ENCODE measurements around the gene CD101. TPM values are rescaled to one million over a fixed set of nuclear protein-coding genes. Genes with fewer than 3 reads are reported as not detected.

The CD101 gene
- total RNA-seq, 2 donors from 2014 or later: 0.97 to 1.4 TPM

GRCh38 chr1:117059334-117059677, 57.7 kb downstream of the CD101 start:
- H3K36me3 Mint-ChIP-seq (ENCODE audit: low read depth): peaks cover 14% of the 10 kb centered on the region
- TF ChIP-seq, protein P1, sequence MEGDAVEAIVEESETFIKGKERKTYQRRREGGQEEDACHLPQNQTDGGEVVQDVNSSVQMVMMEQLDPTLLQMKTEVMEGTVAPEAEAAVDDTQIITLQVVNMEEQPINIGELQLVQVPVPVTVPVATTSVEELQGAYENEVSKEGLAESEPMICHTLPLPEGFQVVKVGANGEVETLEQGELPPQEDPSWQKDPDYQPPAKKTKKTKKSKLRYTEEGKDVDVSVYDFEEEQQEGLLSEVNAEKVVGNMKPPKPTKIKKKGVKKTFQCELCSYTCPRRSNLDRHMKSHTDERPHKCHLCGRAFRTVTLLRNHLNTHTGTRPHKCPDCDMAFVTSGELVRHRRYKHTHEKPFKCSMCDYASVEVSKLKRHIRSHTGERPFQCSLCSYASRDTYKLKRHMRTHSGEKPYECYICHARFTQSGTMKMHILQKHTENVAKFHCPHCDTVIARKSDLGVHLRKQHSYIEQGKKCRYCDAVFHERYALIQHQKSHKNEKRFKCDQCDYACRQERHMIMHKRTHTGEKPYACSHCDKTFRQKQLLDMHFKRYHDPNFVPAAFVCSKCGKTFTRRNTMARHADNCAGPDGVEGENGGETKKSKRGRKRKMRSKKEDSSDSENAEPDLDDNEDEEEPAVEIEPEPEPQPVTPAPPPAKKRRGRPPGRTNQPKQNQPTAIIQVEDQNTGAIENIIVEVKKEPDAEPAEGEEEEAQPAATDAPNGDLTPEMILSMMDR (conservative IDR thresholded peaks at IDR 0.05): no peak
- no peak overlapping the region for H3K27ac Mint-ChIP-seq
- peaks cover 20% of the 10 kb centered on the region for H3K36me3 ChIP-seq (ENCODE audit: control insufficient read depth, insufficient read depth, low read length)
- no peaks in the 10 kb centered on the region for H3K27me3 ChIP-seq (ENCODE audit: control insufficient read depth, insufficient read depth, low read length, poor library complexity, severe bottlenecking)
- WGBS, 2 experiments (ENCODE audit: insufficient coverage in 1 of 2, insufficient read length in 1 of 2): 0 to 1% methylated on average over 4 to 18 of the region's 18 CpGs
- peak overlapping the region; percentile 93 for H3K4me3 ChIP-seq (ENCODE audit: low read length)
- peak overlapping the region; percentile 89 for H3K27ac ChIP-seq (ENCODE audit: low read depth, low read length)
- H3K9ac ChIP-seq (ENCODE audit: extremely low read depth, low read length, poor library complexity, severe bottlenecking): peak overlapping the region; percentile 90
- no peaks in the 10 kb centered on the region for H3K27me3 Mint-ChIP-seq (ENCODE audit: insufficient read depth)
- H3K4me1 ChIP-seq (ENCODE audit: control insufficient read depth, insufficient read depth, low read length): no peaks in the 10 kb centered on the region
- no peaks in the 10 kb centered on the region for H3K9me3 Mint-ChIP-seq
- DNase-seq: no peak
- no peaks in the 10 kb centered on the region for H3K9me3 ChIP-seq (ENCODE audit: control insufficient read depth, low read length)
- no peak overlapping the region for H3K4me3 Mint-ChIP-seq
- H3K4me1 Mint-ChIP-seq: peaks cover 13% of the 10 kb centered on the region

- WGBS, 2 experiments (ENCODE audit: insufficient coverage in 1 of 2, insufficient read length in 1 of 2): 0% methylated on average over 24 to 48 of the region's 48 CpGs
- Mint-ChIP-seq H3K4me1 (peaks cover 13% of the 10 kb centered on the region), H3K27me3 (ENCODE audit: insufficient read depth) (no peaks in the 10 kb centered on the region), H3K9me3 (no peaks in the 10 kb centered on the region), H3K4me3 (no peak within 1 kb of the TSS), H3K27ac (no peak within 1 kb of the TSS), H3K36me3 (ENCODE audit: low read depth) (peaks cover 17% of the 10 kb centered on the region)
- TF ChIP-seq, protein P1 (conservative IDR thresholded peaks at IDR 0.05): peak; percentile 54
- Histone ChIP-seq H3K9ac (ENCODE audit: extremely low read depth, low read length, poor library complexity, severe bottlenecking) (peak within 1 kb of the TSS; percentile 90), H3K36me3 (ENCODE audit: control insufficient read depth, insufficient read depth, low read length) (peaks cover 22% of the 10 kb centered on the region), H3K27ac (ENCODE audit: low read depth, low read length) (peak within 1 kb of the TSS; percentile 89), H3K27me3 (ENCODE audit: control insufficient read depth, insufficient read depth, low read length, poor library complexity, severe bottlenecking) (no peaks in the 10 kb centered on the region), H3K9me3 (ENCODE audit: control insufficient read depth, low read length) (no peaks in the 10 kb centered on the region), H3K4me1 (ENCODE audit: control insufficient read depth, insufficient read depth, low read length) (no peaks in the 10 kb centered on the region), H3K4me3 (ENCODE audit: low read length) (peak within 1 kb of the TSS; percentile 93)
- peak; percentile 99 for DNase-seq
Measured at GRCh38 chr1:117059678-117060440, 58.3 kb downstream of the CD101 start, which contains the start of gene TTF2. Gene TTF2 (plus strand): TSS chr1:117060326. CDS start chr1:117060347, 21 bp downstream.

DNA sequence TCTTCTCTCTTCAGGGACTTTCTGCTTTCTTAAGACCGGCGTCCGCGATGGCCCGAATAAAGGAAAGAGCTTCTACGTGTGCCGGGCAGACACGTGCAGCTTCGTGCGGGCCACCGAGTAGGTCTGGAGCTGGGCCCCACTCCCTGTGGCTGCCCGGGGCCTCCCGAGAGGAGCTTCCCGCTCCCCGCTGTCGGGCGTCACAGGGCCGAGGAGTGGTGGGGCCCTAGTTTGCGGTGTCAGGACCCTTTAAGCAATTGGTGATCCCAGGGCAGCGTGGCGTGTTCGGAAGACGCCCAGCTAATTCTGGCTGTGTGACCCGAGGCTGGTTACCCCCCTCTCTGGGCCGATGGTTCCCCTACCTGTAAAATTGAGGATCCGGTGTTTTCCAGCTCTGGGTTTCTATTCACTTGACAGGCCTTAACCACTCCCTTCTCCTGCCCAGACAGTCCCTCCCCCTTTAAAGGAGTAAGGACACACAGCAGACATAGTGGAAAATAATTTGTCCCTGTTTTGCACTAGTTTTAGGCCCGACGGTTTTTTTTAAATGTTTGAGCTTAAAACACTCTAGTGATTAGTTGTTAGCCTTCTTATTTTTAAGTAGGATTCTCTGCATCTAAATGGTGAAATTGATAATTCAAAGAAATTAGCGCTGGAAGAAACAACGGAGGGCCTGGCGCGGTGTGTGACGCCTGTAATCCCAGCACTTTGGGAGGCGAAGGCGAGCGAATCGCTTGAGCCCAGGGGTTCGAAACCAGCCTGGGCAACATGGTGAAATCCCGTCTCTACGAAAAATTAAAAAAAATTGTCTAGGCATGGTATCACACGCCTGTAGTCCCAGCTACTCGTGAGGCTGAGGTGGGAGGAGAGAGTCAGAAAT, 59.1 kb downstream of the CD101 start:
- Histone ChIP-seq H3K4me3 (ENCODE audit: low read length) (peak overlapping the region; percentile 93), H3K4me1 (ENCODE audit: control insufficient read depth, insufficient read depth, low read length) (no peaks in the 10 kb centered on the region), H3K36me3 (ENCODE audit: control insufficient read depth, insufficient read depth, low read length) (peaks cover 22% of the 10 kb centered on the region), H3K27me3 (ENCODE audit: control insufficient read depth, insufficient read depth, low read length, poor library complexity, severe bottlenecking) (no peaks in the 10 kb centered on the region), H3K9ac (ENCODE audit: extremely low read depth, low read length, poor library complexity, severe bottlenecking) (peak overlapping the region; percentile 90), H3K27ac (ENCODE audit: low read depth, low read length) (no peak overlapping the region), H3K9me3 (ENCODE audit: control insufficient read depth, low read length) (no peaks in the 10 kb centered on the region)
- no peak for DNase-seq
- 17 to 56% methylated on average over 19 to 42 of the region's 42 CpGs for WGBS, 2 experiments (ENCODE audit: insufficient coverage in 1 of 2, insufficient read length in 1 of 2)
- no peak overlapping the region for H3K4me3 Mint-ChIP-seq
- H3K9me3 Mint-ChIP-seq: no peaks in the 10 kb centered on the region
- no peaks in the 10 kb centered on the region for H3K27me3 Mint-ChIP-seq (ENCODE audit: insufficient read depth)
- H3K4me1 Mint-ChIP-seq: peaks cover 13% of the 10 kb centered on the region
- peaks cover 23% of the 10 kb centered on the region for H3K36me3 Mint-ChIP-seq (ENCODE audit: low read depth)
- TF ChIP-seq, protein P1 (conservative IDR thresholded peaks at IDR 0.05): no peak
- H3K27ac Mint-ChIP-seq: no peak overlapping the region
